Pancreas (tissue), 10 donors: ENCODE results near the gene RPS21. TPM values are rescaled to one million over a fixed set of nuclear protein-coding genes. Genes with fewer than 3 reads are reported as not detected.

Source experiments
- ATAC-seq, 4 donors: fragments of 200-7000 bp; cut with Tn5 transposase; one replicate each; pipeline versions ENCODE4 v1.8.0 to v1.9.1; 2020; ENCODE audit warnings: mild to moderate bottlenecking in 4 of 4, moderate library complexity in 4 of 4
- DNase-seq, 6 donors: peaks; one replicate each; pipeline ENCODE4 v3.0.0-alpha.2; 2020
- FAIRE-seq: peaks from 2 replicates; lab custom pipeline; 2012; peaks lifted over from hg19 to GRCh38; lab: Jason Lieb, UNC
- H3K27ac ChIP-seq, 4 donors: fragments of 200-600 bp; sonication (generic); 1 replicate in 3 of 4; 2 replicates in 1 of 4; pipeline versions ENCODE4 v1.5.0 to v1.8.0; 2020
- H3K27me3 ChIP-seq, 4 donors: fragments of 200-600 bp; one replicate each; pipeline ENCODE4 v1.8.0; 2021
- H3K36me3 ChIP-seq, 3 donors: fragments of 200-600 bp; sonication (generic) in 1 of 3; one replicate each; pipeline versions ENCODE4 v1.5.0 to v1.8.0; 2020 to 2021
- H3K4me1 ChIP-seq, 3 donors: fragments of 200-600 bp; one replicate each; pipeline ENCODE4 v1.8.0; 2021
- H3K4me3 ChIP-seq, 4 donors: fragments of 200-600 bp; sonication (generic) in 2 of 4; one replicate each; pipeline versions ENCODE4 v1.5.0 to v1.8.0; 2020 to 2021
- H3K9me3 ChIP-seq, 4 donors: fragments of 200-600 bp; one replicate each; pipeline ENCODE4 v1.8.0; 2021
- CTCF ChIP-seq, 4 donors: fragments of 200-600 bp; sonication (generic) in 3 of 4; IDR thresholded peaks; one replicate each; pipeline versions ENCODE4 v1.5.0 to v1.8.0; 2021; ENCODE audit warnings: antibody characterized with exemption in 4 of 4
- WGBS, 2 donors: extraction: QIAGEN DNeasy Blood & Tissue Kit; methylation state at CpG; one replicate each; pipeline ENCODE4 v1.1.7; 2013; 5-methylcytosine and 5-hydroxymethylcytosine counted together
- intact Hi-C, 3 donors: fragments of 100-400 bp; cut with DNase I; formaldehyde crosslinking; loops; one replicate each; pipeline versions ENCODE4 v1.11.1 to v1.14.2; 2022
- polyA plus RNA-seq, 2 donors: library from polyadenylated mRNA; stranded (reverse); fragments of 200-250 nt; gene quantifications; one replicate each; pipeline ENCODE4 v1.2.3, GENCODE V29; 2013
- total RNA-seq, 6 donors: library from RNA; stranded (reverse); fragmentation: NEBNext Ultra II Directional in 4 of 6; extraction: Animal tissue kit (Norgen Biotek cat#: 25700) in 4 of 6; gene quantifications; one replicate each; pipeline versions ENCODE4 v1.2.1 to v1.2.4, GENCODE V29; 2021 to 2023
- donor health status: healthy with polysubstance abuse.
- donor health status: DM: no; HTN: no; CAD: no; lungs with moderate emphysema.
- donor health status: DM: no; HTN: no; CAD: no.
- donor health status: control.
- donor health status: control.
- donor health status: Bipolar disorder and iron deficiency.
- donor health status: DM: yes; HTN: yes; CAD: no.
- donor health status: DM: no; HTN: no; CAD: no.
- donor health status: DM: no; HTN: no; CAD: no.
- donor health status: DM: yes; HTN: yes; CAD: no.

Gene RPS21
- total and polyA plus RNA-seq, 8 donors, result 662 to 2,141 (median 973) TPM

GRCh38 chr20:62436692-62437091, 49.8 kb downstream of the RPS21 start:
- no peak overlapping the region for H3K27ac ChIP-seq
- FAIRE-seq (no peak), ATAC-seq (no peak), DNase-seq (no peak)
- intact Hi-C loops, result loop anchor here in 1 of 3 donors (10.0 kb wide), 1 partner anchor 58 kb away; no protein-coding TSS in a partner anchor
- no peaks in the 10 kb centered on the region for H3K27me3 ChIP-seq
- no peaks in the 10 kb centered on the region for H3K36me3 ChIP-seq
- WGBS, 2 donors, result 88 to 95% methylated on average over 3 of the region's 3 CpGs
- no peaks in the 10 kb centered on the region for H3K4me1 ChIP-seq
- TF ChIP-seq CTCF (IDR thresholded peaks at IDR 0.05), result no peak
- no peaks in the 10 kb centered on the region for H3K9me3 ChIP-seq
- H3K4me3 ChIP-seq, result no peak overlapping the region

GRCh38 chr20:62437496-62437895, 50.6 kb downstream of the RPS21 start:
- no peak for DNase-seq
- 67 to 75% methylated on average over 12 of the region's 12 CpGs for WGBS, 2 donors
- Histone ChIP-seq H3K4me1 (no peaks in the 10 kb centered on the region), H3K27ac (no peak overlapping the region), H3K36me3 (no peaks in the 10 kb centered on the region), H3K27me3 (no peaks in the 10 kb centered on the region), H3K4me3 (no peak overlapping the region), H3K9me3 (no peaks in the 10 kb centered on the region)
- no peak for FAIRE-seq
- ATAC-seq, result no peak
- intact Hi-C loops, result loop anchor here in 1 of 3 donors (10.0 kb wide), 1 partner anchor 57 kb away; no protein-coding TSS in a partner anchor
- TF ChIP-seq CTCF (IDR thresholded peaks at IDR 0.05), result no peak

- Histone ChIP-seq H3K4me3 (no peak overlapping the region), H3K27ac (no peak overlapping the region), H3K27me3 (no peaks in the 10 kb centered on the region), H3K4me1 (no peaks in the 10 kb centered on the region), H3K9me3 (no peaks in the 10 kb centered on the region), H3K36me3 (no peaks in the 10 kb centered on the region)
- intact Hi-C loops, result loop anchor here in 1 of 3 donors (10.0 kb wide), 1 partner anchor 57 kb away; no protein-coding TSS in a partner anchor
- FAIRE-seq (no peak), ATAC-seq (no peak), DNase-seq (no peak)
- no peak for TF ChIP-seq CTCF (IDR thresholded peaks at IDR 0.05)
- WGBS, 2 donors, result 77 to 82% methylated on average over 23 to 24 of the region's 24 CpGs
Observed at GRCh38 chr20:62437927-62438326, 51.0 kb downstream of the RPS21 start.

Other genes with a start within 250 kb of the RPS21 start
- gene PSMA7, start 243.7 kb upstream of the RPS21 start, total RNA-seq, result 100 to 1,000 TPM in 1 of 6 donors, 10 to 100 TPM in 5; 55.6 to 105 (median 74.3) TPM
- gene PSMA7, start 243.7 kb upstream of the RPS21 start, polyA plus RNA-seq, result 100 to 1,000 TPM in 1 of 2 donors, 10 to 100 TPM in 1; 67.9 to 119 TPM
- gene SS18L1, start 243.3 kb upstream of the RPS21 start, total RNA-seq, result 1 to 10 TPM; 6.6 to 9.7 (median 7.4) TPM
- gene SS18L1, start 243.3 kb upstream of the RPS21 start, polyA plus RNA-seq, result 10 to 100 TPM; 13.0 to 19.3 TPM
- gene MTG2, start 204.1 kb upstream of the RPS21 start, total RNA-seq, result 10 to 100 TPM in 5 of 6 donors, 1 to 10 TPM in 1; 9.7 to 21.1 (median 13.1) TPM
- gene MTG2, start 204.1 kb upstream of the RPS21 start, polyA plus RNA-seq, result 10 to 100 TPM; 36.2 to 55.3 TPM
- gene HRH3, start 166.8 kb upstream of the RPS21 start, total RNA-seq, result under 1 TPM in 1 of 6 donors, not detected in 5; 0.08 TPM
- under 1 TPM; 0.02 to 0.04 TPM for gene HRH3, start 166.8 kb upstream of the RPS21 start, polyA plus RNA-seq
- 10 to 100 TPM; 42.4 to 56.8 (median 49.2) TPM for gene OSBPL2, start 148.6 kb upstream of the RPS21 start, total RNA-seq
- gene OSBPL2, start 148.6 kb upstream of the RPS21 start, polyA plus RNA-seq, result 10 to 100 TPM; 33.3 to 34.6 TPM
- gene ADRM1, start 84.1 kb upstream of the RPS21 start, total RNA-seq, result 10 to 100 TPM; 33.3 to 76.0 (median 36.5) TPM
- gene ADRM1, start 84.1 kb upstream of the RPS21 start, polyA plus RNA-seq, result 10 to 100 TPM; 61.9 to 74.8 TPM
- 10 to 100 TPM; 43.6 to 89.5 (median 59.4) TPM for gene LAMA5, start 19.8 kb upstream of the RPS21 start, total RNA-seq
- gene LAMA5, start 19.8 kb upstream of the RPS21 start, polyA plus RNA-seq, result 100 to 1,000 TPM; 259 to 344 TPM
- 1 to 10 TPM; 1.4 to 2.3 (median 1.9) TPM for gene CABLES2, start 20.2 kb downstream of the RPS21 start, total RNA-seq
- gene CABLES2, start 20.2 kb downstream of the RPS21 start, polyA plus RNA-seq, result 1 to 10 TPM; 1.5 to 2.9 TPM
- gene RBBP8NL, start 40.4 kb downstream of the RPS21 start, total RNA-seq, result 1 to 10 TPM in 3 of 6 donors, under 1 TPM in 3; 0.66 to 2.5 (median 1.0) TPM
- 1 to 10 TPM; 2.0 to 4.8 TPM for gene RBBP8NL, start 40.4 kb downstream of the RPS21 start, polyA plus RNA-seq
- under 1 TPM in 1 of 6 donors, not detected in 5; 0.34 TPM for gene GATA5, start 88.9 kb downstream of the RPS21 start, total RNA-seq
- under 1 TPM; 0.02 to 0.15 TPM for gene GATA5, start 88.9 kb downstream of the RPS21 start, polyA plus RNA-seq